Measurements from ENCODE around the gene TRIM13.
"Not testable (repeated sequence)": the region's sequence is repeated elsewhere in the genome, so short reads cannot be mapped to it uniquely, and the experiment has no call there.

TRIM13 gene

DNA sequence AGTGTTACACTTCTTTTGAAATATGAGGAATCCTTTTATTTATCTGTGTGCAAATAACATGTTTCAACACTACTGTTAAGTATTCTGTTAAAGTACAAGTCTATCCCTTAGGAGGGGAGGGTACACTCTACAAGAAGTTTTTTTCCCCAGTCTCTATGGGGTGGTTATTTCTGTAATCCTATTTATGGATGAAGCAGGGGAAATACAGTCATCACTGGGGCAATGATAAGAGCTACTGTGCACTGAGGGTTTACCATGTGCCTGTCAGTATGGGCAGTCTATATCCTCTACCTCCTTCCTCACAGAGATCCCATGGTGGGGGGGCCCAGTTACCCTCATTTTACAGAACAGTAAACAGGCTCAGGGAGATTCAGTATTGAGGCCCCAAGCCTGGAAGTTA, 16.6 kb upstream of the TRIM13 start:
- H3K4me3 ChIP-seq (ENCODE audit: low read depth, low read length) = no peak overlapping the region
- TF ChIP-seq, protein P1, sequence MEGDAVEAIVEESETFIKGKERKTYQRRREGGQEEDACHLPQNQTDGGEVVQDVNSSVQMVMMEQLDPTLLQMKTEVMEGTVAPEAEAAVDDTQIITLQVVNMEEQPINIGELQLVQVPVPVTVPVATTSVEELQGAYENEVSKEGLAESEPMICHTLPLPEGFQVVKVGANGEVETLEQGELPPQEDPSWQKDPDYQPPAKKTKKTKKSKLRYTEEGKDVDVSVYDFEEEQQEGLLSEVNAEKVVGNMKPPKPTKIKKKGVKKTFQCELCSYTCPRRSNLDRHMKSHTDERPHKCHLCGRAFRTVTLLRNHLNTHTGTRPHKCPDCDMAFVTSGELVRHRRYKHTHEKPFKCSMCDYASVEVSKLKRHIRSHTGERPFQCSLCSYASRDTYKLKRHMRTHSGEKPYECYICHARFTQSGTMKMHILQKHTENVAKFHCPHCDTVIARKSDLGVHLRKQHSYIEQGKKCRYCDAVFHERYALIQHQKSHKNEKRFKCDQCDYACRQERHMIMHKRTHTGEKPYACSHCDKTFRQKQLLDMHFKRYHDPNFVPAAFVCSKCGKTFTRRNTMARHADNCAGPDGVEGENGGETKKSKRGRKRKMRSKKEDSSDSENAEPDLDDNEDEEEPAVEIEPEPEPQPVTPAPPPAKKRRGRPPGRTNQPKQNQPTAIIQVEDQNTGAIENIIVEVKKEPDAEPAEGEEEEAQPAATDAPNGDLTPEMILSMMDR (IDR thresholded peaks at IDR 0.05; ENCODE audit: insufficient read depth, low read length, missing control alignments) = no peak
- ChIA-PET CTCF (interaction anchor here (0.6 to 5.5 kb wide), 7 partner anchors 9 to 346 kb away, joined by 3 to 55 read pairs (median 4); no protein-coding TSS in a partner anchor), POLR2A (no interaction called here)
- no peak for DNase-seq (ENCODE audit: low read depth, low spot score)

- no peak for DNase-seq (ENCODE audit: low read depth, low spot score)
- TF ChIP-seq, protein P1 (IDR thresholded peaks at IDR 0.05; ENCODE audit: insufficient read depth, low read length, missing control alignments) = no peak
- POLR2A ChIA-PET = no interaction called here
- CTCF ChIA-PET = interaction anchor here (1.2 to 1.3 kb wide), 2 partner anchors 8 to 12 kb away, joined by 5 to 6 read pairs; partner anchors contain the start of gene TRIM13
- H3K4me3 ChIP-seq (ENCODE audit: low read depth, low read length) = no peak overlapping the region
Observed at GRCh38 chr13:49985129-49985528, 11.7 kb upstream of the TRIM13 start.

DNA sequence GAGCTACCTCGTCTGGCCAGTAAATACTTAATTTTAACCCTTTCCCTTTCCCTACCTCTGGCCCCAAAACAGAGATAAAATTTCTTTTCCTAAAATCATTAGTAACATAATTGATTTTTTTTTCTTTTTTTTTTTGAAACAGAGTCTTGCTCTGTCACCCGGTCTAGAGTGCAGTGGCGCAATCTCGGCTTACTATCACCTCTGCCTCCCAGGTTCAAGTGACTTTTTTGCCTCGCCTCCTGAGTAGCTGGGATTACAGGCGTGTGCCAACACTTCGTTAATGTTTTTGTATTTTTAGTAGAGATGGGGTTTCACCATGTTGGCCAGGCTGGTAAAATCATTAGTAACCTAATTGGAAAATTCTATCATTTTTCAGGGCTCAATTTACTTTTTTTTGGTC, 10.4 kb upstream of the TRIM13 start:
- ChIA-PET CTCF (interaction anchor here (0.8 to 6.4 kb wide), 2 partner anchors 9 to 11 kb away, joined by 5 to 55 read pairs; no protein-coding TSS in a partner anchor), POLR2A (no interaction called here)
- DNase-seq (ENCODE audit: low read depth, low spot score) = no peak
- TF ChIP-seq, protein P1 (IDR thresholded peaks at IDR 0.05; ENCODE audit: insufficient read depth, low read length, missing control alignments) = no peak
- no peak overlapping the region for H3K4me3 ChIP-seq (ENCODE audit: low read depth, low read length)

- DNase-seq (ENCODE audit: low read depth, low spot score); POLR2A ChIA-PET; H3K4me3 ChIP-seq (ENCODE audit: low read depth, low read length): not testable (repeated sequence)
- CTCF ChIA-PET = interaction anchor here (6.4 kb wide), 1 partner anchor 13 kb away, joined by 55 read pairs; no protein-coding TSS in a partner anchor
Observed at GRCh38 chr13:49990612-49991011, 6.2 kb upstream of the TRIM13 start.

DNA sequence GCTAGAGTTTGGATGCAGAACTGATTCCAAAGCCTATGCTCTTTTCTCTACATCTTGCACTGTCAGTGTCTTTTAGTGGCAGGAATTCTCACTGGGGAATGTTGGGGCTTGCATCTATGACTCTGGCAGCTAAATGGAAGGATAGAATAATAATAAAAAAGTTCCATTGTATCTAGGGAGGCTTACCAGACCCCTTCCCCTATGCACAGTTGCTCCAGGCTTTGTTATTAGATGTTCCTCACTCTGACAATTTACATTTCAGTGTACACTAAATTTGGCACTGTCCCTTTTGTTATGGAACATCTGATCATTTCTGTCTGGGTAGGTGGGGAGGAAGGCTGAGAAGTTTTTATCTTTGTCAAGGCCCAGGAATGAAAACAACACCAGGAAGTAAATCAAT, 3.7 kb upstream of the TRIM13 start:
- TF ChIP-seq, protein P1 (IDR thresholded peaks at IDR 0.05; ENCODE audit: insufficient read depth, low read length, missing control alignments) = no peak
- H3K4me3 ChIP-seq (ENCODE audit: low read depth, low read length) = no peak overlapping the region
- CTCF ChIA-PET = interaction anchor here (0.9 to 1.4 kb wide), 4 partner anchors 10 to 921 kb away, joined by 3 to 4 read pairs (median 3); no protein-coding TSS in a partner anchor
- POLR2A ChIA-PET = no interaction called here
- no peak for DNase-seq (ENCODE audit: low read depth, low spot score)

DNA sequence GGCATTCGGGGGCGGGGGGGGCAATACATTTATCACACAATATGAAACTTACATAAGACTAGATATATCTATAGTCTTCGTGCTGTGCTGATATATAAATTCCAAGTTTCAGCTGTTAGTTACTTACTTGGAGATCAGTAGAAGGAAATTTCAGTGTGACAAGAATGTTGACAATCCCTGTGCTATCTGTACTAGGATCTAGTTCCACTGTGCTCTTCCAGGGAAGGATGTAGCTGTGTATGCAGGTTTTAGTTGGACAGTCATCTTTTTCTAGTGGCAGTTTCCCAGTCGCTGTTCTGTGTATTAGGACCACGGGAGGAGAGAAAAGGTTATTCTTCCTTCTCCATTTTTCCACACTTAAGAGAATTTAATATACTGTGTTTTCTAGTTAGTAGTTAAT, 3.2 kb upstream of the TRIM13 start:
- ChIA-PET CTCF (interaction anchor here (0.9 to 1.4 kb wide), 2 partner anchors 18 to 921 kb away, joined by 3 read pairs; no protein-coding TSS in a partner anchor), POLR2A (no interaction called here)
- TF ChIP-seq, protein P1 (IDR thresholded peaks at IDR 0.05; ENCODE audit: insufficient read depth, low read length, missing control alignments) = no peak
- H3K4me3 ChIP-seq (ENCODE audit: low read depth, low read length) = no peak overlapping the region
- no peak for DNase-seq (ENCODE audit: low read depth, low spot score)

- H3K4me3 ChIP-seq (ENCODE audit: low read depth, low read length) = peak overlapping the region; percentile 63
- CTCF ChIA-PET = interaction anchor here (1.4 kb wide), 1 partner anchor 19 kb away, joined by 3 read pairs; no protein-coding TSS in a partner anchor
- no peak for DNase-seq (ENCODE audit: low read depth, low spot score)
- TF ChIP-seq, protein P1 (IDR thresholded peaks at IDR 0.05; ENCODE audit: insufficient read depth, low read length, missing control alignments) = no peak
- POLR2A ChIA-PET = no interaction called here
Observed at GRCh38 chr13:49995625-49996101, 1.2 kb upstream of the TRIM13 start.
